Right lobe of liver (tissue), 6 donors: ENCODE data around the gene CHCHD1. TPM values are rescaled to one million over a fixed set of nuclear protein-coding genes. Genes with fewer than 3 reads are reported as not detected.
A peak's percentile ranks its signal among the peaks of the same experiment; 100 is the strongest.
"Not testable (repeated sequence)": the region's sequence is repeated elsewhere in the genome, so short reads cannot be mapped to it uniquely, and the experiment has no call there.

Experiments used
- ATAC-seq, 4 donors: fragments of 200-7000 bp; cut with Tn5 transposase; one replicate each; pipeline ENCODE4 v1.9.1; 2020; ENCODE audit warnings: mild to moderate bottlenecking in 4 of 4, moderate library complexity in 4 of 4
- DNase-seq, 3 donors: peaks; one replicate each; pipeline ENCODE4 v3.0.0-alpha.2; 2020
- H3K27ac ChIP-seq, 3 donors: fragments of 200-600 bp; one replicate each; pipeline ENCODE4 v1.8.0; 2022
- H3K27me3 ChIP-seq, 2 donors: fragments of 200-600 bp; one replicate each; pipeline ENCODE4 v1.8.0; 2022
- H3K36me3 ChIP-seq, 4 donors: fragments of 200-600 bp; sonication (generic) in 1 of 4; one replicate each; pipeline versions ENCODE4 v1.5.1 to v1.8.0; 2017 to 2022; ENCODE audit warnings: control low read depth in 1 of 4
- H3K4me1 ChIP-seq, 4 donors: fragments of 200-600 bp; sonication (generic) in 1 of 4; one replicate each; pipeline versions ENCODE4 v1.5.1 to v1.8.0; 2017 to 2022; ENCODE audit warnings: control low read depth in 1 of 4
- H3K4me3 ChIP-seq, 3 donors: fragments of 200-600 bp; one replicate each; pipeline ENCODE4 v1.8.0; 2022
- H3K9me3 ChIP-seq, 4 donors: fragments of 200-600 bp; sonication (generic) in 1 of 4; one replicate each; pipeline versions ENCODE4 v1.5.1 to v1.8.0; 2017 to 2022; ENCODE audit warnings: control low read depth in 1 of 4
- CTCF ChIP-seq, 4 donors: fragments of 200-600 bp in 3 of 4; fragments of 450-650 bp in 1 of 4; IDR thresholded peaks; one replicate each; pipeline versions ENCODE4 v1.5.1 to v1.8.0; 2016 to 2022; ENCODE audit warnings: antibody characterized with exemption in 4 of 4, mild to moderate bottlenecking in 2 of 4
- POLR2A ChIP-seq: fragments of 450-650 bp; IDR thresholded peaks from one replicate; pipeline ENCODE4 v1.6.1; 2017; ENCODE audit warnings: antibody characterized with exemption, mild to moderate bottlenecking
- whole genome bisulfite sequencing: methylation state at CpG from one replicate; pipeline ENCODE4 v1.1.6; 2018; ENCODE audit warnings: low coverage, low lambda C conversion rate; ENCODE audit not compliant: insufficient coverage; ENCODE audit errors: missing lambda C conversion rate; 5-methylcytosine and 5-hydroxymethylcytosine counted together
- intact Hi-C, 2 donors: fragments of 100-400 bp; cut with DNase I; formaldehyde crosslinking; loops; one replicate each; pipeline versions ENCODE4 v1.11.2 to v1.14.1; 2022
- total RNA-seq, 6 experiments: library from RNA; depleted of rRNA in 2 of 6; stranded (reverse); fragments of >200 nt in 2 of 6; fragmentation: NEBNext Ultra II Directional in 3 of 6; extraction: Animal tissue kit (Norgen Biotek cat#: 25700) in 3 of 6; gene quantifications; one replicate each; pipeline versions ENCODE4 v1.1.0 to v1.2.4, GENCODE V29; 2016 to 2023
- donor health status: DM: no; HTN: yes; CAD: no.
- donor health status: DM: no; HTN: no; CAD: no.
- donor health status: DM: no; HTN: no; CAD: no.
- donor health status: DM: no; HTN: yes; CAD: no.
- donor health status: DM: no; HTN: yes; CAD: no.

CHCHD1 gene
- total RNA-seq, 6 experiments from 2014 or later, result 13.0 to 25.1 (median 17.4) TPM

DNA sequence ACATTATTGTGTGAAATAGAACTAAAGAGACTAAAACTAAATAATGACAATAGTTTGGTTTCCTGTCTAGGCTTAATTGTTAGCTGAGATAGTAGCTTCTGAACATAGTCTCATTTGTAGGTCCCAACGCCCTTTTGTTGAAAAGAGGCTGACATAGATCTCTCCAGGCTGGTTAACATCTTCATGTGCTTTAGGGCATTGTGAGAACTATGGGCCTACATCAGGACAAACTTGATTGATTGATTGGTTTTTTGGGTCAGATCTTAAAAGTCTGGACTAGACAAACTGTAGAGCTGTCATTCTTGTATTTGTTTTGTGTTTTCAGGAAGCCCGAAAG is 869 bp downstream of the CHCHD1 start:
- peak overlapping the region; percentile 84 to 92 (median 90) for H3K4me3 ChIP-seq
- ATAC-seq (no peak), DNase-seq (no peak)
- H3K9me3 ChIP-seq, result no peaks in the 10 kb centered on the region
- intact Hi-C loops, result no loop called here
- no peaks in the 10 kb centered on the region for H3K27me3 ChIP-seq
- H3K36me3 ChIP-seq, result peaks cover 0 to 4% (median 0%) of the 10 kb centered on the region in 4 donors
- TF ChIP-seq POLR2A (no peak), CTCF (IDR thresholded peaks at IDR 0.05) (no peak)
- peak overlapping the region; percentile 86 to 95 (median 93) for H3K27ac ChIP-seq
- WGBS, result 6% methylated on average over 2 of the region's 2 CpGs
- H3K4me1 ChIP-seq, result peaks cover 0 to 38% (median 9%) of the 10 kb centered on the region in 4 donors

GRCh38 chr10:73785211-73785720 is 3.4 kb downstream of the CHCHD1 start, which contains the start of gene ZSWIM8:
TSS of gene ZSWIM8 (plus strand) at chr10:73785606. CDS start at chr10:73785879, 273 bp downstream.
- H3K27me3 ChIP-seq, result no peaks in the 10 kb centered on the region
- intact Hi-C loops, result no loop called here
- ATAC-seq (peak; percentile 80 to 90 (median 84)), DNase-seq (peak; percentile 88 to 93 (median 89))
- peaks cover 0 to 18% (median 6%) of the 10 kb centered on the region in 4 donors for H3K36me3 ChIP-seq
- no peaks in the 10 kb centered on the region for H3K9me3 ChIP-seq
- H3K4me1 ChIP-seq, result peaks cover 0 to 42% (median 9%) of the 10 kb centered on the region in 4 donors
- TF ChIP-seq CTCF (IDR thresholded peaks at IDR 0.05), result peak in 1 of 4 donors; percentile 2
- peak; percentile 76 for TF ChIP-seq POLR2A
- H3K27ac ChIP-seq, result peak within 1 kb of the TSS; percentile 76 to 90 (median 78)
- peak within 1 kb of the TSS; percentile 84 to 96 (median 94) for H3K4me3 ChIP-seq
- 0% methylated on average over 17 of the region's 36 CpGs for WGBS

DNA sequence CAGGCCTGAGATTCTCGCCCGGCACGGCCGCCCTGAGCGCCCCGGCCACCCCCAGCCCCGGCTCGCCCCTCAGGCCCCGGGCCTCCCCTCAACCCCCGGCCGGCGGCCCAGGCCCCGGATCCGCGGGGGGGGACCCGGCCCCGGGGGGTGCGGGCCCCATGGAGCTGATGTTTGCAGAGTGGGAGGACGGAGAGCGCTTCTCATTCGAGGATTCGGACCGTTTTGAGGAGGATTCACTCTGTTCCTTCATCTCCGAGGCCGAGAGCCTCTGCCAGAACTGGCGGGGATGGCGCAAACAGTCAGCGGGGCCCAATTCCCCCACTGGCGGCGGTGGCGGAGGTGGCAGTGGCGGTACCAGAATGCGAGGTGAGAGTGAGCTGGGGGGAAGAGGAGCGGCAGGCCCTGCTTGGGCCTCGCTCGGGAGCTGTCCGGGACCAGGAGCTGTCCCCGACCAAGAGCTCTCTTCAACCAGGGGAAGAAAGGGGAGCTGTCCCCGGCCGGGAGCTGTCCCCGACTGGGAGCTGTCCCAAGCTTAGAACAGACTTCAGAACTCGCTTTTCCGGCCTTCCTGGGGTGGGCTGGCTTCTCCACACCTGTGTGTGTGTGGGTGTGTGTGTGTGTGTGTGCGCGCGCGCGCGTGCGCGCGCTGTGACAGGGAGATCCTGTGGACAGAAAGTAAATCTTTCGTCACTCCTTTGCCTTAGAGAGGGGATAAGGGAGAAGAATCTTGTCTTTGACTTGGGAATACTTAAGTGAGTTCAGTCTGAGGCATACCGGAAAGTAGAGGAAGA is 4.1 kb downstream of the CHCHD1 start:
- 0% methylated on average over 19 of the region's 54 CpGs for WGBS
- Histone ChIP-seq H3K36me3 (peaks cover 0 to 24% (median 11%) of the 10 kb centered on the region in 4 donors), H3K9me3 (no peaks in the 10 kb centered on the region), H3K27ac (peak overlapping the region; percentile 76 to 90 (median 78)), H3K27me3 (no peaks in the 10 kb centered on the region), H3K4me1 (peaks cover 0 to 38% (median 9%) of the 10 kb centered on the region in 4 donors), H3K4me3 (peak overlapping the region; percentile 84 to 96 (median 94))
- ATAC-seq (peak; percentile 13 to 28 (median 28)), DNase-seq (peak in 2 of 3 donors; percentile 55 to 67)
- intact Hi-C loops, result no loop called here
- no peak for TF ChIP-seq POLR2A
- peak in 1 of 4 donors; percentile 2 for TF ChIP-seq CTCF (IDR thresholded peaks at IDR 0.05)

GRCh38 chr10:73786512-73786885 is 4.7 kb downstream of the CHCHD1 start:
- TF ChIP-seq CTCF (IDR thresholded peaks at IDR 0.05), result no peak
- no peak for TF ChIP-seq POLR2A
- DNase-seq (no peak), ATAC-seq (peak; percentile 29 to 43 (median 36))
- Histone ChIP-seq H3K4me1 (peaks cover 0 to 34% (median 9%) of the 10 kb centered on the region in 4 donors), H3K9me3 (no peaks in the 10 kb centered on the region), H3K4me3 (peak overlapping the region; percentile 84 to 96 (median 94)), H3K27ac (peak overlapping the region; percentile 76 to 90 (median 78)), H3K36me3 (peaks cover 0 to 30% (median 16%) of the 10 kb centered on the region in 4 donors), H3K27me3 (no peaks in the 10 kb centered on the region)
- intact Hi-C loops, result no loop called here
- WGBS, result 0% methylated on average over 2 of the region's 2 CpGs

DNA sequence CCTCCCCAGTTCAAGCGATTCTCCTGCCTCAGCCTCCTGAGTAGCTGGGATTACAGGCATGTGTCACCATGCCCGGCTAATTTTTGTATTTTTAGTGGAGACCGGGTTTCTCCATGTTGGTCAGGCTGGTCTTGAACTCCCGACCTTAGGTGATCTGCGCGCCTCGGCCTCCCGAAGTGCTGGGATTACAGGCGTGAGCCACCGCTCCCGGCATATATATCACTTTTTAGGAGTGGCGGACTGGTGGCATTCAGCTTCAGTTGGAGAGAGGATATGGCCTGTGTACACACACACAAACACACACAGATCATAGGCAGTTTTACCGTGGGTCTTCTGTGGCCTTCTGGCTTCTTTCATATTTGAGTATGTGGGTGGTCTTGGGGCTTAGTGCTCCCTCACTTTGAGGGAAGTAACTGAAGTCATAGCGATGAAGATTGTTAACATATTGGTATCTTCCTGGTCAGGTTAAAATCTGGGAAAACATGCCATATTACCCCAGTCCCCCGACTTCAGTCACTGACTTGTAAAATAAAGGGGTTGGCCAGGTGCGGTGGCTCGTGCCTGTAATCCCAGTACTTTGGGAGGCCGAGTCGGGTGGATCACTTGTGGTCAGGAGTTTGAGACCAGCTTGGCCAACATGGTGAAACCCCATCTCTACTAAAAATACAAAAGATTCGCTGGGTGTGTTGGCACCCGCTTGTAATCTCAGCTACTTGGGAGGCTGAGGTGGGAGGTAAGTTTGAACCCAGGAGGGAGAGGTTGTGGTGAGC is 5.4 kb downstream of the CHCHD1 start:
- H3K9me3 ChIP-seq, H3K27me3 ChIP-seq, ATAC-seq, intact Hi-C loops, DNase-seq: not testable (repeated sequence)
- H3K27ac ChIP-seq, result peak overlapping the region in 2 of 3 donors; percentile 76 to 78
- peaks cover 0 to 37% (median 22%) of the 10 kb centered on the region in 4 donors for H3K36me3 ChIP-seq
- H3K4me3 ChIP-seq, result peak overlapping the region; percentile 84 to 96 (median 94)
- peaks cover 0 to 34% (median 9%) of the 10 kb centered on the region in 4 donors for H3K4me1 ChIP-seq
- WGBS, result 84% methylated on average over 11 of the region's 21 CpGs
